Esophagus mucosa (tissue), 1 donor: Measurements from ENCODE around the gene JAGN1. TPM values are rescaled to one million over a fixed set of nuclear protein-coding genes. Genes with fewer than 3 reads are reported as not detected.
"Not testable (repeated sequence)": the region's sequence is repeated elsewhere in the genome, so short reads cannot be mapped to it uniquely, and the experiment has no call there.

Experiments
- ATAC-seq: fragments of 200-7000 bp; cut with Tn5 transposase; one replicate; pipeline ENCODE4 v1.9.1; 2020
- total RNA-seq: library from RNA; stranded (reverse); gene quantifications from one replicate; pipeline ENCODE4 v1.2.4, GENCODE V29; 2023
- donor health status: DM: yes; HTN: yes; CAD: no.

Gene JAGN1
- total RNA-seq, 1 donor from 2014 or later, result 18.4 TPM

GRCh38 chr3:9867106-9867505, 23.3 kb upstream of the JAGN1 start:
- no peak for ATAC-seq

GRCh38 chr3:9869955-9870354, 20.5 kb upstream of the JAGN1 start:
- no peak for ATAC-seq

- ATAC-seq, result no peak
Observed at GRCh38 chr3:9870978-9871377, 19.4 kb upstream of the JAGN1 start.

- not testable (repeated sequence) for ATAC-seq
Observed at GRCh38 chr3:9872067-9872466, 18.3 kb upstream of the JAGN1 start.

GRCh38 chr3:9875448-9875847, 15.0 kb upstream of the JAGN1 start:
- ATAC-seq, result no peak

GRCh38 chr3:9876255-9876654, 14.2 kb upstream of the JAGN1 start:
- ATAC-seq, result not testable (repeated sequence)

GRCh38 chr3:9876991-9877390, 13.4 kb upstream of the JAGN1 start:
- ATAC-seq, result no peak

GRCh38 chr3:9878700-9879099, 11.7 kb upstream of the JAGN1 start:
- ATAC-seq, result no peak

GRCh38 chr3:9879830-9880549, 10.4 kb upstream of the JAGN1 start, which contains the start of gene CIDEC:
CIDEC (minus strand) TSS chr3:9880253; CDS start chr3:9878486, 1,767 bp downstream.
- no peak for ATAC-seq

- no peak for ATAC-seq
Observed at GRCh38 chr3:9881441-9881840, 9.0 kb upstream of the JAGN1 start.

GRCh38 chr3:9883706-9884554, 6.5 kb upstream of the JAGN1 start:
- ATAC-seq, result no peak

- ATAC-seq, result peak; percentile 96
Observed at GRCh38 chr3:9884555-9885165, 5.8 kb upstream of the JAGN1 start.

- ATAC-seq, result no peak
Observed at GRCh38 chr3:9886328-9886727, 4.1 kb upstream of the JAGN1 start.

GRCh38 chr3:9887480-9887879, 2.9 kb upstream of the JAGN1 start:
- ATAC-seq, result no peak

- no peak for ATAC-seq
Observed at GRCh38 chr3:9888540-9888939, 1.9 kb upstream of the JAGN1 start.

GRCh38 chr3:9889405-9889804, 1.0 kb upstream of the JAGN1 start:
- ATAC-seq, result no peak

GRCh38 chr3:9891072-9891622, 737 bp downstream of the JAGN1 start:
- no peak for ATAC-seq

- no peak for ATAC-seq
Observed at GRCh38 chr3:9893739-9894138, 3.3 kb downstream of the JAGN1 start.

GRCh38 chr3:9895715-9896114, 5.3 kb downstream of the JAGN1 start:
- not testable (repeated sequence) for ATAC-seq

- ATAC-seq, result not testable (repeated sequence)
Observed at GRCh38 chr3:9896755-9897407, 6.5 kb downstream of the JAGN1 start.

- ATAC-seq, result peak; percentile 86
Observed at GRCh38 chr3:9897408-9898372, 7.3 kb downstream of the JAGN1 start.
